HepG2 (cell line): ENCODE data around the gene LSS. TPM values are rescaled to one million over a fixed set of nuclear protein-coding genes. Genes with fewer than 3 reads are reported as not detected.

Experiments used
- AGO2 ChIP-seq: fragments of 200-400 bp; formaldehyde crosslinking; optimal IDR thresholded peaks from 2 replicates; pipeline ENCODE3; 2017; ENCODE audit warnings: mild to moderate bottlenecking, low read depth, low read length, moderate library complexity
- ARNTL ChIP-seq: sonication (generic); formaldehyde crosslinking; IDR thresholded peaks from 2 replicates; pipeline ENCODE4 v1.4.0; 2020; ENCODE audit warnings: mild to moderate bottlenecking, missing genetic modification reagents
- EED ChIP-seq: sonication (generic); formaldehyde crosslinking; IDR thresholded peaks from 2 replicates; pipeline ENCODE4 v1.5.0; 2020; ENCODE audit warnings: mild to moderate bottlenecking, missing genetic modification reagents
- HDAC6 ChIP-seq: fragments of 200-600 bp; sonication (generic); IDR thresholded peaks from 2 replicates; pipeline ENCODE4 v1.7.0; 2017; ENCODE audit warnings: mild to moderate bottlenecking, antibody characterized with exemption, low read length, low read depth
- HNF4A ChIP-seq: sonication (generic); formaldehyde crosslinking; IDR thresholded peaks from 2 replicates; pipeline ENCODE4 v1.4.0; 2020; ENCODE audit warnings: missing genetic modification reagents
- KDM5A ChIP-seq: fragments of 200-600 bp; sonication (generic); IDR thresholded peaks from 2 replicates; pipeline ENCODE4 v1.7.0; 2018; ENCODE audit warnings: antibody characterized with exemption, mild to moderate bottlenecking, low read length, borderline replicate concordance
- KDM5B ChIP-seq: sonication (generic); formaldehyde crosslinking; IDR thresholded peaks from 2 replicates; pipeline ENCODE4 v1.4.0; 2020; ENCODE audit warnings: missing genetic modification reagents, mild to moderate bottlenecking, borderline replicate concordance
- KLF6 ChIP-seq: IDR thresholded peaks from 2 replicates; pipeline ENCODE4 v1.8.0; 2016; ENCODE audit warnings: missing biosample characterization, missing genetic modification reagents
- MAF1 ChIP-seq: sonication (generic); formaldehyde crosslinking; IDR thresholded peaks from 2 replicates; pipeline ENCODE4 v1.5.0; 2020; ENCODE audit warnings: missing genetic modification reagents, borderline replicate concordance
- MBNL3 ChIP-seq: fragments of 250-450 bp; sonication (Bioruptor Pico); conservative IDR thresholded peaks from 2 replicates; pipeline ENCODE4 v1.8.0; 2022; ENCODE audit warnings: mild to moderate bottlenecking, inconsistent platforms
- MIER2 ChIP-seq: IDR thresholded peaks from 2 replicates; pipeline ENCODE4 v1.6.1; 2016; ENCODE audit warnings: missing biosample characterization, missing genetic modification reagents
- NFE2L1 ChIP-seq: sonication (generic); formaldehyde crosslinking; IDR thresholded peaks from 2 replicates; pipeline ENCODE4 v1.4.0; 2020; ENCODE audit warnings: missing genetic modification reagents, mild to moderate bottlenecking, borderline replicate concordance
- NKX3-1 ChIP-seq: sonication (generic); formaldehyde crosslinking; IDR thresholded peaks from 2 replicates; pipeline ENCODE4 v1.5.0; 2020; ENCODE audit warnings: missing genetic modification reagents
- NR3C1 ChIP-seq: sonication (generic); formaldehyde crosslinking; IDR thresholded peaks from 2 replicates; pipeline ENCODE4 v1.4.0; 2020; ENCODE audit warnings: missing genetic modification reagents
- PCBP1 ChIP-seq: fragments of 200-400 bp; formaldehyde crosslinking; IDR thresholded peaks from 2 replicates; pipeline ENCODE4 v1.6.1; 2017; ENCODE audit warnings: mild to moderate bottlenecking, low read depth, low read length, borderline replicate concordance
- PHF8 ChIP-seq: sonication (generic); formaldehyde crosslinking; IDR thresholded peaks from 2 replicates; pipeline ENCODE4 v1.5.0; 2020; ENCODE audit warnings: missing genetic modification reagents
- SKI ChIP-seq: fragments of 450-650 bp; IDR thresholded peaks from one replicate; pipeline ENCODE4 v1.6.1; 2018; ENCODE audit warnings: mild to moderate bottlenecking; ENCODE audit not compliant: partially characterized antibody
- SOX5 ChIP-seq: IDR thresholded peaks from 2 replicates; pipeline ENCODE4 v1.6.1; 2016; ENCODE audit warnings: borderline replicate concordance
- U2AF2 ChIP-seq: fragments of 200-400 bp; formaldehyde crosslinking; IDR thresholded peaks from 2 replicates; pipeline ENCODE4 v1.6.1; 2017; ENCODE audit warnings: low read depth, mild to moderate bottlenecking, low read length
- ZFP90 ChIP-seq: sonication (generic); formaldehyde crosslinking; IDR thresholded peaks from 2 replicates; pipeline ENCODE4 v1.8.0; 2022; ENCODE audit warnings: missing genetic modification reagents, mild to moderate bottlenecking, inconsistent platforms, borderline replicate concordance
- ZNF3 ChIP-seq: IDR thresholded peaks from 2 replicates; pipeline ENCODE4 v1.7.0; 2017; ENCODE audit warnings: inconsistent platforms
- ZNF350 ChIP-seq: sonication (generic); formaldehyde crosslinking; IDR thresholded peaks from 2 replicates; pipeline ENCODE4 v1.4.0; 2020; ENCODE audit warnings: mild to moderate bottlenecking, low read depth, missing genetic modification reagents, borderline replicate concordance
- ZNF510 ChIP-seq: sonication (generic); formaldehyde crosslinking; IDR thresholded peaks from 2 replicates; pipeline ENCODE4 v1.4.0; 2020; ENCODE audit warnings: low read depth, mild to moderate bottlenecking, missing genetic modification reagents
- ZNF547 ChIP-seq: sonication (generic); formaldehyde crosslinking; IDR thresholded peaks from 2 replicates; pipeline ENCODE4 v1.5.1; 2020; ENCODE audit warnings: mild to moderate bottlenecking, missing genetic modification reagents
- ZNF660 ChIP-seq: sonication (generic); formaldehyde crosslinking; IDR thresholded peaks from 2 replicates; pipeline ENCODE4 v1.5.1; 2020; ENCODE audit warnings: mild to moderate bottlenecking, low read depth, missing genetic modification reagents, borderline replicate concordance
- polyA plus RNA-seq, 8 experiments: library from polyadenylated mRNA; depleted of rRNA in 3 of 8; stranded (reverse) in 7 of 8; unstranded in 1 of 8; fragments of >200 nt; fragmentation: Illumina TruSeq in 4 of 8; extraction: Trizol in 4 of 8; gene quantifications; 2 replicates each; pipeline versions ENCODE4 v1.2.1 to v1.2.3, GENCODE V29; 2011 to 2016; ENCODE audit warnings: low read depth in 4 of 8, missing spikeins in 1 of 8, mixed read lengths in 1 of 8; ENCODE audit not compliant: insufficient read depth in 1 of 8
- total RNA-seq, 5 experiments: library from RNA; depleted of rRNA; stranded (reverse); fragments of >200 nt; fragmentation: Illumina TruSeq; extraction: Trizol; gene quantifications; 2 replicates each; pipeline ENCODE4 v1.2.3, GENCODE V29; 2016; ENCODE audit warnings: low read depth in 1 of 5
- TF ChIP-seq, protein P1 (sequence below): IDR thresholded peaks from 2 replicates; pipeline ENCODE4 v1.6.1; 2016; ENCODE audit warnings: mild to moderate bottlenecking, missing biosample characterization, missing genetic modification reagents
- TF ChIP-seq, protein P2 (sequence below): sonication (generic); formaldehyde crosslinking; IDR thresholded peaks from 2 replicates; pipeline ENCODE4 v1.5.0; 2020; ENCODE audit warnings: missing genetic modification reagents
- TF ChIP-seq, protein P3 (sequence below): sonication (generic); formaldehyde crosslinking; IDR thresholded peaks from 2 replicates; pipeline ENCODE4 v1.8.1; 2023; ENCODE audit warnings: missing genetic modification reagents, mild to moderate bottlenecking, borderline replicate concordance

The LSS gene
- total and polyA plus RNA-seq, 2 of the 13 experiments (the other 11 are each of a cell fraction or from before 2014, with no cell fraction given) = 72.6 to 113 TPM

DNA sequence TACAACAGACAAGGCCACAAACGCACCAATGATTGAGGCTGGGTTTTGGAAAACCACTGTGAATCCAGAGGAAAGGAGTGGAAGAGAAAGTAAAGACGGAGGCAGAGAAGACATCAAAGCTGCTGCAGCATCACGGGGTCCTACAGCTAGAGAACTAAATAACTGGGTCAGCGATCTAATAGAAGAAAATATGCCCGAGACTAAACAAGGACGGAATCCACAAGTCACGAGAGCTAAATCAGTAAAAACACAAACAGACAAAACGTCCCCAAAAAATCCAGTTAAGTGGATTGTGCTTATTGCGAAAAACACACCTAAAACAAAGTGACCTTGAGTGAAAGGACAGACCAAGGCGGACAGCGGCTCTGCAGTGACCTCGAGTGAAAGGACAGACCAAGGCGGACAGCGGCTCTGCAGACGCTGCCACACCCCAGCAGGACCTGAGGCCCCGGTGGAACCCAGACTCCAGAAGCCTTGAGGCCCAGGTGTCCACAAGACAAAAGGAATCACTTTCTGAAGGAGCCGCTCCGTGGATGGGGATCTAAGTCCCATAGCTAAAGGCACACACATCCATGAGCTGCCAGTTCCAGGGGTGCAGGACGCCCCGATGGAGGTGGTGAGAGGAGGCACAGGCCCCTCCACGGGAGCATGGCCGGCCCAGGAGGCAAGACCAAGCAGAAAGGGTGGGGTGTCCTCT is 79.2 kb downstream of the LSS start (continued):
- TF ChIP-seq SKI (peak; percentile 19), HNF4A (0 out of 2 replicates have a peak, but pooled peaks have one; percentile 41), ZNF547 (no peak), ZNF510 (CRISPR knock-in tag) (no peak), KDM5A (no peak), NR3C1 (no peak), ZNF350 (CRISPR knock-in tag) (no peak), MAF1 (CRISPR knock-in tag) (no peak), NKX3-1 (no peak), MIER2 (CRISPR knock-in tag) (no peak), ARNTL (CRISPR knock-in tag) (no peak), MBNL3 (no peak), ZNF660 (CRISPR knock-in tag) (no peak), PHF8 (no peak), KLF6 (no peak), ZFP90 (CRISPR knock-in tag) (no peak), EED (CRISPR knock-in tag) (no peak), U2AF2 (no peak), ZNF3 (no peak), KDM5B (no peak), NFE2L1 (CRISPR knock-in tag) (no peak), SOX5 (CRISPR knock-in tag) (0 out of 2 replicates have a peak, but pooled peaks have one; percentile 14), AGO2 (no peak), PCBP1 (no peak), HDAC6 (no peak)
- TF ChIP-seq, protein P1, sequence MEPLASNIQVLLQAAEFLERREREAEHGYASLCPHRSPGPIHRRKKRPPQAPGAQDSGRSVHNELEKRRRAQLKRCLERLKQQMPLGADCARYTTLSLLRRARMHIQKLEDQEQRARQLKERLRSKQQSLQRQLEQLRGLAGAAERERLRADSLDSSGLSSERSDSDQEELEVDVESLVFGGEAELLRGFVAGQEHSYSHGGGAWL (CRISPR knock-in tag) = no peak
- TF ChIP-seq, protein P2, sequence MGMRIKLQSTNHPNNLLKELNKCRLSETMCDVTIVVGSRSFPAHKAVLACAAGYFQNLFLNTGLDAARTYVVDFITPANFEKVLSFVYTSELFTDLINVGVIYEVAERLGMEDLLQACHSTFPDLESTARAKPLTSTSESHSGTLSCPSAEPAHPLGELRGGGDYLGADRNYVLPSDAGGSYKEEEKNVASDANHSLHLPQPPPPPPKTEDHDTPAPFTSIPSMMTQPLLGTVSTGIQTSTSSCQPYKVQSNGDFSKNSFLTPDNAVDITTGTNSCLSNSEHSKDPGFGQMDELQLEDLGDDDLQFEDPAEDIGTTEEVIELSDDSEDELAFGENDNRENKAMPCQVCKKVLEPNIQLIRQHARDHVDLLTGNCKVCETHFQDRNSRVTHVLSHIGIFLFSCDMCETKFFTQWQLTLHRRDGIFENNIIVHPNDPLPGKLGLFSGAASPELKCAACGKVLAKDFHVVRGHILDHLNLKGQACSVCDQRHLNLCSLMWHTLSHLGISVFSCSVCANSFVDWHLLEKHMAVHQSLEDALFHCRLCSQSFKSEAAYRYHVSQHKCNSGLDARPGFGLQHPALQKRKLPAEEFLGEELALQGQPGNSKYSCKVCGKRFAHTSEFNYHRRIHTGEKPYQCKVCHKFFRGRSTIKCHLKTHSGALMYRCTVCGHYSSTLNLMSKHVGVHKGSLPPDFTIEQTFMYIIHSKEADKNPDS (CRISPR knock-in tag) = no peak
- TF ChIP-seq, protein P3, sequence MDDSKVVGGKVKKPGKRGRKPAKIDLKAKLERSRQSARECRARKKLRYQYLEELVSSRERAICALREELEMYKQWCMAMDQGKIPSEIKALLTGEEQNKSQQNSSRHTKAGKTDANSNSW (CRISPR knock-in tag) = no peak
